ENCODE measurements around the gene CKS2. TPM values are rescaled to one million over a fixed set of nuclear protein-coding genes. Genes with fewer than 3 reads are reported as not detected.

The CKS2 gene
- total RNA-seq: 7.0 TPM
- 72.8 TPM for polyA plus RNA-seq (ENCODE audit: insufficient read depth, low read depth, low replicate concordance)
- long read RNA-seq, donor 1, transcript CKS2-201 (3 exons, 613 nt): major isoform, 43 of 43 reads
- long read RNA-seq, donor 1, partial matches to known transcripts: 0 of 43 reads
- long read RNA-seq, donor 1, other reads (novel, unspliced or antisense): 0 of 43 reads
- long read RNA-seq, donor 2, transcript CKS2-201 (3 exons, 613 nt): major isoform, 50 of 50 reads
- long read RNA-seq, donor 2, partial matches to known transcripts: 0 of 50 reads
- long read RNA-seq, donor 2, other reads (novel, unspliced or antisense): 0 of 50 reads
- long read RNA-seq, donor 3, transcript CKS2-201 (3 exons, 613 nt): major isoform, 54 of 54 reads
- long read RNA-seq, donor 3, partial matches to known transcripts: 0 of 54 reads
- long read RNA-seq, donor 3, other reads (novel, unspliced or antisense): 0 of 54 reads
- long read RNA-seq, donor 4, transcript CKS2-201 (3 exons, 613 nt): major isoform, 38 of 38 reads
- long read RNA-seq, donor 4, partial matches to known transcripts: 0 of 38 reads
- long read RNA-seq, donor 4, other reads (novel, unspliced or antisense): 0 of 38 reads
- long read RNA-seq, donor 5, partial matches to known transcripts: 0 of 2 reads
- long read RNA-seq, donor 5, other reads (novel, unspliced or antisense): 0 of 2 reads
- long read RNA-seq, donor 6, transcript CKS2-201 (3 exons, 613 nt): major isoform, 154 of 174 reads
- long read RNA-seq, donor 6, partial matches to known transcripts: 20 of 174 reads
- long read RNA-seq, donor 6, other reads (novel, unspliced or antisense): 0 of 174 reads
- long read RNA-seq, donor 7, partial matches to known transcripts: 3 of 6 reads
- long read RNA-seq, donor 7, other reads (novel, unspliced or antisense): 0 of 6 reads
- long read RNA-seq, donor 8, transcript CKS2-201 (3 exons, 613 nt): major isoform, 66 of 66 reads
- long read RNA-seq, donor 8, partial matches to known transcripts: 0 of 66 reads
- long read RNA-seq, donor 8, other reads (novel, unspliced or antisense): 0 of 66 reads
- long read RNA-seq, donor 9, transcript CKS2-201 (3 exons, 613 nt): major isoform, 33 of 33 reads
- long read RNA-seq, donor 9, partial matches to known transcripts: 0 of 33 reads
- long read RNA-seq, donor 9, other reads (novel, unspliced or antisense): 0 of 33 reads
- long read RNA-seq, donor 10, transcript CKS2-201 (3 exons, 613 nt): major isoform, 44 of 56 reads
- long read RNA-seq, donor 10, partial matches to known transcripts: 12 of 56 reads
- long read RNA-seq, donor 10, other reads (novel, unspliced or antisense): 0 of 56 reads

DNA sequence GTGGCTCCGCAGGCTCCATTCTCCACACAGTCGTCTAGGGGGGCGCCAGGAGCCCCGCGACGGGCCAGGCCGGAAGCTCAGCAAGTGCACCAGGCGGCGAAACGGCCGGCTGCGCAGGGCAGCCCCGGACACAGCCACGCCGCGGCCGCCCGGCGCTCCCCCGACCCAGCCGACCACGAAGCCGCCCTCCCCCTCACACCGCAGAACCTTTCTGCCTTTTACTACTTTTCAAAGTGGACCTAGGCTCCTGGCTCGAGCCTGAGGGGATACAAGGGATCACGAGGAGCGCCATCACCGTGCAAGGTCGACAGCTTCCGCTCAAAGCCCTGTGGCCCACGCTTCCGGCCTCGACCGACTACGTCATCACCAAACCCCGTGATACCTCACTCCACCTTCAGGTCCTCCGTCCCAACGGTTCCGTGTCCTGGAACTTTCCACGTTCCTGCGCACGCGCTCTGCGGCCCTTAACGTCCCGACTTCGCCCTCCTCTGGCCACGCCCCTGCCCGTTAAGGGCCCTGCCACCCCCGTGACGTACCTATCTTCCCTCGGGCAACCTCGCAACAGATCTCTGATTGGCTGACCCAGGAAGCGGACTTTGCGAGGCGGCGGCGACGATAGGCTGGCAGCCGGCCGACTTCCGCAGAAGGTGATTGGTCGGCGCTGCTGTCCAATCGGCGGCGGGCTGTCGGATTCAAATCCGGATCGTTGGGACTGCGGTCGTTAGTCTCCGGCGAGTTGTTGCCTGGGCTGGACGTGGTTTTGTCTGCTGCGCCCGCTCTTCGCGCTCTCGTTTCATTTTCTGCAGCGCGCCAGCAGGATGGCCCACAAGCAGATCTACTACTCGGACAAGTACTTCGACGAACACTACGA lies at the start of gene CKS2:
Gene CKS2 (plus strand): TSS at position 721 of the 871 bp plus-strand sequence. CDS start 98 bp downstream, at position 819.
- no peaks in the 10 kb centered on the region for H3K9me3 ChIP-seq (ENCODE audit: control insufficient read depth in 2 of 3, insufficient read depth in 1 of 3, low read length in 3 of 3)
- H3K27me3 ChIP-seq (ENCODE audit: control insufficient read depth, insufficient read depth, low read length): no peaks in the 10 kb centered on the region
- no peak for TF ChIP-seq CTCF (IDR thresholded peaks at IDR 0.05; ENCODE audit: borderline replicate concordance, extremely low read depth, insufficient read depth)
- intact Hi-C loops (cut with DNase I): no loop called here
- H3K9ac ChIP-seq (ENCODE audit: low read length in 3 of 3): peak within 1 kb of the TSS; percentile 62 to 98 (median 95)
- FAIRE-seq: peak; percentile 99
- peaks cover 0 to 6% (median 4%) of the 10 kb centered on the region in 3 donors for H3K4me1 ChIP-seq (ENCODE audit: control insufficient read depth in 2 of 3, insufficient read depth in 2 of 3, low read depth in 1 of 3, low read length in 3 of 3)
- peak; percentile 100 for DNase-seq
- peak within 1 kb of the TSS; percentile 76 to 86 (median 83) for H3K4me3 ChIP-seq (ENCODE audit: low read length in 3 of 3)
- peak within 1 kb of the TSS; percentile 100 for H3K27ac ChIP-seq (ENCODE audit: low read depth in 2 of 2, low read length in 2 of 2)
- no peaks in the 10 kb centered on the region for H3K36me3 ChIP-seq (ENCODE audit: control insufficient read depth in 2 of 3, insufficient read depth in 3 of 3, low read length in 3 of 3)

- H3K4me3 ChIP-seq (ENCODE audit: low read length in 3 of 3): no peak overlapping the region
- FAIRE-seq: no peak
These were observed 37.3 kb upstream of the CKS2 start for GRCh38 chr9:89273528-89274279.

More at GRCh38 chr9:89273528-89274279, 37.3 kb upstream of the CKS2 start:
- no peak overlapping the region for H3K27ac ChIP-seq (ENCODE audit: low read depth in 2 of 2, low read length in 2 of 2)
- H3K4me1 ChIP-seq (ENCODE audit: control insufficient read depth in 2 of 3, insufficient read depth in 2 of 3, low read depth in 1 of 3, low read length in 3 of 3): no peaks in the 10 kb centered on the region
- DNase-seq: no peak
- intact Hi-C loops (cut with DNase I): no loop called here
- no peak overlapping the region for H3K9ac ChIP-seq (ENCODE audit: low read length in 3 of 3)
- TF ChIP-seq CTCF (IDR thresholded peaks at IDR 0.05; ENCODE audit: borderline replicate concordance, extremely low read depth, insufficient read depth): no peak
- no peaks in the 10 kb centered on the region for H3K27me3 ChIP-seq (ENCODE audit: control insufficient read depth, insufficient read depth, low read length)
- no peaks in the 10 kb centered on the region for H3K36me3 ChIP-seq (ENCODE audit: control insufficient read depth in 2 of 3, insufficient read depth in 3 of 3, low read length in 3 of 3)
- peaks cover 0 to 6% (median 0%) of the 10 kb centered on the region in 3 donors for H3K9me3 ChIP-seq (ENCODE audit: control insufficient read depth in 2 of 3, insufficient read depth in 1 of 3, low read length in 3 of 3)

Data from kidney (tissue), 22 donors.